Spleen (tissue), 11 donors: ENCODE data around the gene ADRA2B. TPM values are rescaled to one million over a fixed set of nuclear protein-coding genes. Genes with fewer than 3 reads are reported as not detected.

ENCODE experiments used
- DNase-seq: peaks from one replicate; pipeline ENCODE4 v3.0.0-alpha.2; 2020
- H3K27ac ChIP-seq, 8 donors: fragments of 200-600 bp; sonication (generic) in 7 of 8; 1 replicate in 4 of 8; 2 replicates in 4 of 8; pipeline versions ENCODE4 v1.5.0 to v1.8.0; 2016 to 2021; ENCODE audit warnings: inconsistent platforms in 4 of 8, mild to moderate bottlenecking in 4 of 8, moderate library complexity in 1 of 8
- H3K27me3 ChIP-seq, 7 donors: fragments of 200-600 bp; sonication (generic) in 6 of 7; replicated peaks in 1 of 7; 1 replicate in 4 of 7; 2 replicates in 3 of 7; pipeline versions ENCODE4 v1.5.0 to v1.8.0; 2016 to 2021; ENCODE audit warnings: inconsistent platforms in 3 of 7, mild to moderate bottlenecking in 1 of 7
- H3K36me3 ChIP-seq, 6 donors: fragments of 200-600 bp; sonication (generic) in 5 of 6; 1 replicate in 4 of 6; 2 replicates in 2 of 6; pipeline versions ENCODE4 v1.5.0 to v1.8.0; 2016 to 2021; ENCODE audit warnings: inconsistent platforms in 2 of 6
- H3K4me1 ChIP-seq, 6 donors: fragments of 200-600 bp; sonication (generic) in 5 of 6; 1 replicate in 3 of 6; 2 replicates in 3 of 6; pipeline versions ENCODE4 v1.5.0 to v1.8.0; 2016 to 2021; ENCODE audit warnings: inconsistent platforms in 3 of 6
- H3K4me3 ChIP-seq, 8 donors: fragments of 200-600 bp; sonication (generic) in 7 of 8; 1 replicate in 4 of 8; 2 replicates in 4 of 8; pipeline versions ENCODE4 v1.5.0 to v1.8.0; 2016 to 2021; ENCODE audit warnings: inconsistent platforms in 4 of 8, mild to moderate bottlenecking in 4 of 8, moderate library complexity in 2 of 8
- H3K9me3 ChIP-seq, 8 donors: fragments of 200-600 bp; sonication (generic) in 7 of 8; 1 replicate in 4 of 8; 2 replicates in 4 of 8; pipeline versions ENCODE4 v1.5.0 to v1.8.0; 2016 to 2021; ENCODE audit warnings: inconsistent platforms in 4 of 8
- CTCF ChIP-seq, 11 experiments: fragments of 200-600 bp in 7 of 11; fragments of 450-650 bp in 4 of 11; sonication (generic) in 4 of 11; IDR thresholded peaks in 8 of 11; conservative IDR thresholded peaks in 3 of 11; 1 replicate in 7 of 11; 2 replicates in 4 of 11; pipeline versions ENCODE4 v1.4.0 to v1.8.0; 2016 to 2021; ENCODE audit warnings: antibody characterized with exemption in 11 of 11, inconsistent platforms in 4 of 11, mild to moderate bottlenecking in 1 of 11
- POLR2A ChIP-seq, 3 donors: fragments of 450-650 bp; IDR thresholded peaks; one replicate each; pipeline ENCODE4 v1.5.1; 2017; ENCODE audit warnings: antibody characterized with exemption in 3 of 3, mild to moderate bottlenecking in 1 of 3
- POLR2AphosphoS5 ChIP-seq, 3 donors: sonication (generic); formaldehyde crosslinking; IDR thresholded peaks; one replicate each; pipeline ENCODE4 v1.5.1; 2017; ENCODE audit warnings: antibody characterized with exemption in 3 of 3
- WGBS, 5 donors: extraction: QIAGEN DNeasy Blood & Tissue Kit in 3 of 5; methylation state at CpG; one replicate each; pipeline versions ENCODE4 v1.1.5 to v1.1.7; 2013 to 2018; 5-methylcytosine and 5-hydroxymethylcytosine counted together
- intact Hi-C: fragments of 100-400 bp; cut with DNase I; formaldehyde crosslinking; loops from one replicate; pipeline ENCODE4 v1.15.0; 2023; ENCODE audit warnings: low total_unique reads
- polyA plus RNA-seq, 3 donors: library from polyadenylated mRNA; stranded (reverse); fragments of 200-250 nt; gene quantifications; one replicate each; pipeline ENCODE4 v1.2.1, GENCODE V29; 2013
- total RNA-seq, 7 donors: library from RNA; depleted of rRNA in 3 of 7; stranded (reverse); fragments of >200 nt in 3 of 7; fragmentation: NEBNext Ultra II Directional in 4 of 7; extraction: Animal tissue kit (Norgen Biotek cat#: 25700) in 4 of 7; gene quantifications; one replicate each; pipeline versions ENCODE4 v1.1.0 to v1.2.1, GENCODE V29; 2016 to 2021
- donor health status: healthy with polysubstance abuse.
- donor health status: DM: no; HTN: no; CAD: no; lungs with moderate emphysema.
- donor health status: DM: no; HTN: no; CAD: no.
- donor health status: Bipolar disorder and iron deficiency.
- donor health status: healthy.
- donor health status: DM: no; HTN: no; CAD: no.
- donor health status: DM: yes; HTN: yes; CAD: no.

Gene ADRA2B
- total and polyA plus RNA-seq, 10 donors, result 1.8 to 14.2 (median 5.2) TPM

- peaks cover 27 to 86% (median 73%) of the 10 kb centered on the region in 6 donors for H3K4me1 ChIP-seq
- H3K27ac ChIP-seq, result peak overlapping the region; percentile 74 to 95 (median 86)
- peak overlapping the region in 3 of 8 donors; percentile 67 to 91 (median 71) for H3K4me3 ChIP-seq
- 75 to 81% (median 76%) methylated on average over 8 to 9 of the region's 9 CpGs for whole genome bisulfite sequencing, 5 donors
- DNase-seq, result peak; percentile 68
- peaks cover 0 to 24% (median 0%) of the 10 kb centered on the region in 6 donors for H3K36me3 ChIP-seq
- TF ChIP-seq CTCF (IDR thresholded peaks at IDR 0.05 in 8 of 11, conservative IDR thresholded peaks at IDR 0.05 in 3 of 11), result no peak
- TF ChIP-seq POLR2AphosphoS5 (IDR thresholded peaks at IDR 0.05), result no peak
- TF ChIP-seq POLR2A (IDR thresholded peaks at IDR 0.05), result no peak
- H3K27me3 ChIP-seq, result no peaks in the 10 kb centered on the region
- intact Hi-C loops, result no loop called here
- no peaks in the 10 kb centered on the region for H3K9me3 ChIP-seq
Measured at GRCh38 chr2:96146881-96147592, 30.7 kb upstream of the ADRA2B start.

- intact Hi-C loops, result no loop called here
- peak; percentile 95 for DNase-seq
- peak; percentile 86 to 91 (median 90) for TF ChIP-seq POLR2AphosphoS5 (IDR thresholded peaks at IDR 0.05)
- TF ChIP-seq POLR2A (IDR thresholded peaks at IDR 0.05), result no peak
- peak in 4 of 11 experiments; percentile 15 to 32 (median 28) for TF ChIP-seq CTCF (IDR thresholded peaks at IDR 0.05 in 8 of 11, conservative IDR thresholded peaks at IDR 0.05 in 3 of 11)
- Histone ChIP-seq H3K36me3 (peaks cover 0 to 29% (median 0%) of the 10 kb centered on the region in 6 donors), H3K27ac (peak overlapping the region; percentile 74 to 95 (median 86)), H3K4me1 (peaks cover 27 to 86% (median 73%) of the 10 kb centered on the region in 6 donors), H3K9me3 (no peaks in the 10 kb centered on the region), H3K4me3 (peak overlapping the region in 5 of 8 donors; percentile 15 to 91 (median 71)), H3K27me3 (no peaks in the 10 kb centered on the region)
- 17 to 26% (median 21%) methylated on average over 6 to 20 of the region's 20 CpGs for WGBS, 5 donors
Measured at GRCh38 chr2:96146153-96146880, 29.9 kb upstream of the ADRA2B start.

- no peaks in the 10 kb centered on the region for H3K9me3 ChIP-seq
- intact Hi-C loops, result no loop called here
- WGBS, 5 donors, result 4 to 39% (median 18%) methylated on average over 3 of the region's 3 CpGs
- peaks cover 27 to 86% (median 72%) of the 10 kb centered on the region in 6 donors for H3K4me1 ChIP-seq
- H3K4me3 ChIP-seq, result peak overlapping the region in 7 of 8 donors; percentile 58 to 91 (median 67)
- TF ChIP-seq POLR2AphosphoS5 (IDR thresholded peaks at IDR 0.05), result no peak
- TF ChIP-seq POLR2A (IDR thresholded peaks at IDR 0.05), result no peak
- no peak for TF ChIP-seq CTCF (IDR thresholded peaks at IDR 0.05 in 8 of 11, conservative IDR thresholded peaks at IDR 0.05 in 3 of 11)
- H3K27me3 ChIP-seq, result no peaks in the 10 kb centered on the region
- H3K27ac ChIP-seq, result peak overlapping the region; percentile 74 to 95 (median 86)
- no peak for DNase-seq
- H3K36me3 ChIP-seq, result peaks cover 0 to 33% (median 0%) of the 10 kb centered on the region in 6 donors
Measured at GRCh38 chr2:96145848-96146152, 29.4 kb upstream of the ADRA2B start.
